H9 (cell line): Measurements from ENCODE around the gene SLC13A1. TPM values are rescaled to one million over a fixed set of nuclear protein-coding genes. Genes with fewer than 3 reads are reported as not detected.

Experiments used
- DNase-seq: peaks from one replicate; pipeline ENCODE4 v3.0.0-alpha.2; 2017
- H2AFZ ChIP-seq: one replicate; pipeline ENCODE4 v1.6.1; 2013; ENCODE audit warnings: mild to moderate bottlenecking, low read length, control low read depth, moderate library complexity
- H2AK5ac ChIP-seq: 2 replicates; pipeline ENCODE4 v1.6.1; 2013; ENCODE audit warnings: low read length, control low read depth, mixed read lengths; ENCODE audit not compliant: insufficient read length
- H2BK120ac ChIP-seq: one replicate; pipeline ENCODE4 v1.6.1; 2013; ENCODE audit warnings: low read depth, mild to moderate bottlenecking, low read length, control low read depth, inconsistent platforms; ENCODE audit not compliant: poor library complexity, severe bottlenecking
- H2BK12ac ChIP-seq: 2 replicates; pipeline ENCODE4 v1.6.1; 2013; ENCODE audit warnings: low read length, control low read depth, mixed read lengths, low read depth; ENCODE audit not compliant: insufficient read length
- H2BK15ac ChIP-seq: 2 replicates; pipeline ENCODE4 v1.6.1; 2013; ENCODE audit warnings: low read depth, low read length, control low read depth
- H2BK20ac ChIP-seq: one replicate; pipeline ENCODE4 v1.6.1; 2013; ENCODE audit warnings: low read depth, mild to moderate bottlenecking, low read length, control low read depth, inconsistent platforms; ENCODE audit not compliant: poor library complexity, severe bottlenecking
- H2BK5ac ChIP-seq: 2 replicates; pipeline ENCODE4 v1.6.1; 2013; ENCODE audit warnings: low read length, control low read depth, mixed read lengths; ENCODE audit not compliant: insufficient read length
- H3K14ac ChIP-seq: 2 replicates; pipeline ENCODE4 v1.6.1; 2013; ENCODE audit warnings: low read length, control low read depth; ENCODE audit not compliant: insufficient read depth
- H3K18ac ChIP-seq: 2 replicates; pipeline ENCODE4 v1.6.1; 2013; ENCODE audit warnings: low read depth, mild to moderate bottlenecking, mixed read lengths, low read length, control low read depth; ENCODE audit not compliant: insufficient read length
- H3K23ac ChIP-seq: 2 replicates; pipeline ENCODE4 v1.6.1; 2013; ENCODE audit warnings: low read length, control low read depth, mixed read lengths, low read depth; ENCODE audit not compliant: insufficient read length
- H3K23me2 ChIP-seq: 2 replicates; pipeline ENCODE4 v1.6.1; 2013; ENCODE audit warnings: low read depth, mild to moderate bottlenecking, mixed read lengths, low read length, control low read depth; ENCODE audit not compliant: insufficient read length, poor library complexity, severe bottlenecking
- H3K27ac ChIP-seq: 2 replicates; pipeline ENCODE4 v1.5.1; 2013; ENCODE audit warnings: low read length, control low read depth, mixed read lengths, low read depth; ENCODE audit not compliant: insufficient read length
- H3K27me3 ChIP-seq: 2 replicates; pipeline ENCODE4 v1.6.1; 2013; ENCODE audit warnings: low read length, control low read depth, inconsistent platforms; ENCODE audit not compliant: insufficient read depth
- H3K4ac ChIP-seq: 2 replicates; pipeline ENCODE4 v1.6.1; 2013; ENCODE audit warnings: low read depth, mild to moderate bottlenecking, control low read depth, inconsistent platforms, low read length, moderate library complexity
- H3K4me1 ChIP-seq: 2 replicates; pipeline ENCODE4 v1.6.1; 2013; ENCODE audit warnings: low read length, control low read depth, inconsistent platforms; ENCODE audit not compliant: insufficient read depth
- H3K4me2 ChIP-seq: 2 replicates; pipeline ENCODE4 v1.6.1; 2013; ENCODE audit warnings: low read length, control low read depth, mixed read lengths; ENCODE audit not compliant: insufficient read length, insufficient read depth
- H3K56ac ChIP-seq: 2 replicates; pipeline ENCODE4 v1.6.1; 2013; ENCODE audit warnings: low read depth, mild to moderate bottlenecking, mixed read lengths, low read length, control low read depth; ENCODE audit not compliant: insufficient read length
- H3K79me1 ChIP-seq: 2 replicates; pipeline ENCODE4 v1.6.1; 2013; ENCODE audit warnings: low read depth, mild to moderate bottlenecking, moderate library complexity, low read length, control low read depth, inconsistent platforms; ENCODE audit not compliant: insufficient read depth, poor library complexity, severe bottlenecking
- H3K79me2 ChIP-seq: 2 replicates; pipeline ENCODE4 v1.6.1; 2013; ENCODE audit warnings: low read length, control low read depth, inconsistent platforms; ENCODE audit not compliant: insufficient read depth
- H3K9ac ChIP-seq: 2 replicates; pipeline ENCODE4 v1.6.1; 2013; ENCODE audit warnings: low read length, control low read depth, mixed read lengths; ENCODE audit not compliant: insufficient read length; ENCODE audit errors: extremely low read depth
- H3K9me3 ChIP-seq: one replicate; pipeline ENCODE4 v1.6.1; 2013; ENCODE audit warnings: low read depth, low read length, inconsistent platforms; ENCODE audit not compliant: control insufficient read depth
- H3T11ph ChIP-seq: one replicate; pipeline ENCODE4 v1.6.1; 2013; ENCODE audit warnings: mild to moderate bottlenecking, low read length, control low read depth, inconsistent platforms
- H4K20me1 ChIP-seq: one replicate; pipeline ENCODE4 v1.6.1; 2013; ENCODE audit not compliant: control insufficient read depth, insufficient read length, insufficient read depth
- H4K5ac ChIP-seq: 2 replicates; pipeline ENCODE4 v1.6.1; 2013; ENCODE audit warnings: low read depth, mild to moderate bottlenecking, mixed read lengths, low read length, control low read depth; ENCODE audit not compliant: insufficient read length
- H4K8ac ChIP-seq: replicated peaks from 2 replicates; pipeline ENCODE4 v1.6.1; 2013; ENCODE audit warnings: low read length, control low read depth, mixed read lengths, low read depth; ENCODE audit not compliant: insufficient read length
- H4K91ac ChIP-seq: 2 replicates; pipeline ENCODE4 v1.6.1; 2013; ENCODE audit warnings: low read depth, mild to moderate bottlenecking, moderate library complexity, mixed read lengths, low read length, control low read depth; ENCODE audit not compliant: insufficient read length
- H3K27ac Mint-ChIP-seq, 3 experiments: 2 replicates in 2 of 3; 3 replicates in 1 of 3; pipeline ENCODE4 v1.8.0; 2020 to 2021; ENCODE audit warnings: mixed read lengths in 3 of 3, mild to moderate bottlenecking in 1 of 3, moderate library complexity in 1 of 3
- H3K27me3 Mint-ChIP-seq: 2 replicates; pipeline ENCODE4 v1.8.0; 2021; ENCODE audit warnings: low read depth, mild to moderate bottlenecking, moderate library complexity, mixed read lengths
- H3K36me3 Mint-ChIP-seq, 3 experiments: 2 replicates in 2 of 3; 3 replicates in 1 of 3; pipeline ENCODE4 v1.8.0; 2020 to 2021; ENCODE audit warnings: low read depth in 3 of 3, mixed read lengths in 3 of 3; ENCODE audit not compliant: insufficient read depth in 1 of 3
- H3K4me1 Mint-ChIP-seq, 2 experiments: 2 replicates each; pipeline ENCODE4 v1.8.0; 2020; ENCODE audit warnings: mixed read lengths in 2 of 2
- H3K4me3 Mint-ChIP-seq, 2 experiments: 2 replicates in 1 of 2; 3 replicates in 1 of 2; pipeline ENCODE4 v1.8.0; 2020 to 2021; ENCODE audit warnings: mild to moderate bottlenecking in 2 of 2, mixed read lengths in 2 of 2, moderate library complexity in 1 of 2
- H3K9me3 Mint-ChIP-seq, 2 experiments: 2 replicates in 1 of 2; 3 replicates in 1 of 2; pipeline ENCODE4 v1.8.0; 2020; ENCODE audit warnings: mild to moderate bottlenecking in 2 of 2, mixed read lengths in 2 of 2, moderate library complexity in 1 of 2
- total RNA-seq: library from RNA; stranded (reverse); gene quantifications from 2 replicates; pipeline ENCODE4 v1.2.1, GENCODE V29; 2021
- TF ChIP-seq, protein P1 (sequence below): fragments of 200-600 bp; sonication (generic); conservative IDR thresholded peaks from 3 replicates; pipeline ENCODE4 v1.8.0; 2021; ENCODE audit warnings: antibody characterized with exemption, mild to moderate bottlenecking

Gene SLC13A1
- total RNA-seq, 1 experiment from 2014 or later: not detected

DNA sequence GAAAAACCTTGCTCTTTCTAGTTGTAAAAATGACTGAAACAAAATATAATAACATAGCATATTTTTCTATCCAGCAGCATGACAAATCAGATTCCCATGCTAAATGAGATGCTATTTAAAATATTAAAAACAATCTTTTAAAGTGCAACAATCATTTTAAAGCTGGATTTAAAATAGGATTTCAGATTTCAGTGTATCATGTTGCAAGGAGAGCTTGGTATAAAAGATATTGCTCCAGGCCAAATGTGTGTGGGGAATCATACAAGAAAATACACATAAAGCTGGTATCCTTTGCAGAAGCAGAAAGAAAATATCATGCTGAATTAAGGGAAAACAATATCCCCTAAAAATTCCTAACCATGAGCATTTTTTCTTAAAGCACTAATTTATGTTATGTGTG, 42.2 kb downstream of the SLC13A1 start:
- no peak overlapping the region for H2AFZ ChIP-seq
- no peak overlapping the region for H2BK12ac ChIP-seq
- no peak overlapping the region for H4K8ac ChIP-seq
- no peak overlapping the region for H3K18ac ChIP-seq
- H3K4me3 Mint-ChIP-seq: no peak overlapping the region
- TF ChIP-seq, protein P1, sequence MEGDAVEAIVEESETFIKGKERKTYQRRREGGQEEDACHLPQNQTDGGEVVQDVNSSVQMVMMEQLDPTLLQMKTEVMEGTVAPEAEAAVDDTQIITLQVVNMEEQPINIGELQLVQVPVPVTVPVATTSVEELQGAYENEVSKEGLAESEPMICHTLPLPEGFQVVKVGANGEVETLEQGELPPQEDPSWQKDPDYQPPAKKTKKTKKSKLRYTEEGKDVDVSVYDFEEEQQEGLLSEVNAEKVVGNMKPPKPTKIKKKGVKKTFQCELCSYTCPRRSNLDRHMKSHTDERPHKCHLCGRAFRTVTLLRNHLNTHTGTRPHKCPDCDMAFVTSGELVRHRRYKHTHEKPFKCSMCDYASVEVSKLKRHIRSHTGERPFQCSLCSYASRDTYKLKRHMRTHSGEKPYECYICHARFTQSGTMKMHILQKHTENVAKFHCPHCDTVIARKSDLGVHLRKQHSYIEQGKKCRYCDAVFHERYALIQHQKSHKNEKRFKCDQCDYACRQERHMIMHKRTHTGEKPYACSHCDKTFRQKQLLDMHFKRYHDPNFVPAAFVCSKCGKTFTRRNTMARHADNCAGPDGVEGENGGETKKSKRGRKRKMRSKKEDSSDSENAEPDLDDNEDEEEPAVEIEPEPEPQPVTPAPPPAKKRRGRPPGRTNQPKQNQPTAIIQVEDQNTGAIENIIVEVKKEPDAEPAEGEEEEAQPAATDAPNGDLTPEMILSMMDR: no peak
- no peak overlapping the region for H3K56ac ChIP-seq
- H3K79me2 ChIP-seq: no peaks in the 10 kb centered on the region
- no peak overlapping the region for H2BK120ac ChIP-seq
- no peaks in the 10 kb centered on the region for H3K23me2 ChIP-seq
- no peaks in the 10 kb centered on the region for H3K4me1 ChIP-seq
- no peak overlapping the region for H3K27ac Mint-ChIP-seq
- H3K79me1 ChIP-seq: no peaks in the 10 kb centered on the region
- H4K5ac ChIP-seq: no peak overlapping the region
- no peak overlapping the region for H2BK15ac ChIP-seq
- no peak overlapping the region for H3T11ph ChIP-seq
- H2BK5ac ChIP-seq: no peak overlapping the region
- no peaks in the 10 kb centered on the region for H3K9me3 Mint-ChIP-seq
- no peaks in the 10 kb centered on the region for H3K4me1 Mint-ChIP-seq
- H3K27ac ChIP-seq: no peak overlapping the region
- H2BK20ac ChIP-seq: no peak overlapping the region
- DNase-seq: no peak
- no peak overlapping the region for H3K14ac ChIP-seq
- H4K20me1 ChIP-seq: no peaks in the 10 kb centered on the region
- H3K23ac ChIP-seq: no peak overlapping the region
- no peak overlapping the region for H2AK5ac ChIP-seq
- no peak overlapping the region for H3K9ac ChIP-seq
- no peaks in the 10 kb centered on the region for H3K36me3 Mint-ChIP-seq
- no peaks in the 10 kb centered on the region for H3K9me3 ChIP-seq
- no peaks in the 10 kb centered on the region for H3K27me3 Mint-ChIP-seq
- no peak overlapping the region for H3K4ac ChIP-seq
- no peak overlapping the region for H3K4me2 ChIP-seq
- H4K91ac ChIP-seq: no peak overlapping the region
- no peaks in the 10 kb centered on the region for H3K27me3 ChIP-seq
